Keratinocyte (primary cell): Measurements from ENCODE around the gene OBSCN. TPM values are rescaled to one million over a fixed set of nuclear protein-coding genes. Genes with fewer than 3 reads are reported as not detected.

ENCODE experiments used
- DNase-seq: peaks from one replicate; pipeline ENCODE4 v3.0.0-alpha.2; 2011; ENCODE audit warnings: low read depth, missing footprints, low spot score
- FAIRE-seq: peaks from 2 replicates; lab custom pipeline; 2011; peaks lifted over from hg19 to GRCh38; lab: Jason Lieb, UNC
- H2AFZ ChIP-seq: 2 replicates; pipeline ENCODE4 v1.6.0; 2012; ENCODE audit warnings: low read length, control low read depth, inconsistent platforms; ENCODE audit not compliant: control insufficient read depth
- H3K27ac ChIP-seq: 2 replicates; pipeline ENCODE4 v1.5.1; 2011; ENCODE audit warnings: low read length; ENCODE audit not compliant: control insufficient read depth, insufficient read depth
- H3K27me3 ChIP-seq: 3 replicates; pipeline ENCODE4 v1.6.0; 2011; ENCODE audit warnings: low read length; ENCODE audit not compliant: control insufficient read depth, insufficient read depth; ENCODE audit errors: extremely low read depth
- H3K36me3 ChIP-seq, 2 experiments: 2 replicates in 1 of 2; 3 replicates in 1 of 2; pipeline ENCODE4 v1.5.1; 2011; ENCODE audit warnings: low read length in 2 of 2, mild to moderate bottlenecking in 1 of 2; ENCODE audit not compliant: control insufficient read depth in 2 of 2, insufficient read depth in 2 of 2; ENCODE audit errors: extremely low read depth in 1 of 2
- H3K4me1 ChIP-seq: 3 replicates; pipeline ENCODE4 v1.5.1; 2011; ENCODE audit warnings: low read length; ENCODE audit not compliant: control insufficient read depth, insufficient read depth; ENCODE audit errors: extremely low read depth
- H3K4me2 ChIP-seq: 3 replicates; pipeline ENCODE4 v1.6.0; 2011; ENCODE audit warnings: low read depth, low read length; ENCODE audit not compliant: control insufficient read depth, insufficient read depth; ENCODE audit errors: extremely low read depth
- H3K4me3 ChIP-seq, 3 experiments: fragments of 200-600 bp in 1 of 3; sonication (generic) in 1 of 3; 2 replicates in 2 of 3; 3 replicates in 1 of 3; pipeline ENCODE4 v1.5.1; 2011 to 2016; ENCODE audit warnings: low read length in 3 of 3, mild to moderate bottlenecking in 3 of 3, control low read depth in 2 of 3, inconsistent platforms in 1 of 3, low read depth in 1 of 3, mixed read lengths in 1 of 3, mixed run types in 1 of 3, moderate library complexity in 1 of 3; ENCODE audit not compliant: control insufficient read depth in 2 of 3, insufficient read depth in 2 of 3; ENCODE audit errors: extremely low read depth in 1 of 3
- H3K79me2 ChIP-seq: 2 replicates; pipeline ENCODE4 v1.6.0; 2012; ENCODE audit warnings: low read length; ENCODE audit not compliant: control insufficient read depth, insufficient read depth
- H3K9ac ChIP-seq: 3 replicates; pipeline ENCODE4 v1.6.0; 2011; ENCODE audit warnings: low read length; ENCODE audit not compliant: control insufficient read depth, insufficient read depth; ENCODE audit errors: extremely low read depth
- H3K9me1 ChIP-seq: 3 replicates; pipeline ENCODE4 v1.6.0; 2011; ENCODE audit warnings: low read length; ENCODE audit not compliant: control insufficient read depth, insufficient read depth; ENCODE audit errors: extremely low read depth
- H3K9me3 ChIP-seq: 2 replicates; pipeline ENCODE4 v1.5.1; 2012; ENCODE audit warnings: low read depth, low read length; ENCODE audit not compliant: control insufficient read depth
- H4K20me1 ChIP-seq: 3 replicates; pipeline ENCODE4 v1.6.0; 2011; ENCODE audit warnings: low read length; ENCODE audit not compliant: control insufficient read depth, insufficient read depth; ENCODE audit errors: extremely low read depth
- EZH2 ChIP-seq: IDR thresholded peaks from one replicate; pipeline ENCODE4 v1.6.1; 2012; ENCODE audit warnings: inconsistent platforms, mild to moderate bottlenecking, low read length, moderate library complexity
- dilution Hi-C: fragments of 300-500 bp; cut with MboI; formaldehyde crosslinking; loops from one replicate; pipeline ENCODE4 v1.7.0; 2020; ENCODE audit warnings: low sequenced_read_pairs; ENCODE audit not compliant: extremely low pct_ligation_motif_present
- polyA plus RNA-seq, 5 experiments: library from polyadenylated mRNA; depleted of rRNA in 3 of 5; stranded (reverse) in 3 of 5; stranded (forward) in 1 of 5; unstranded in 1 of 5; fragments of >200 nt; gene quantifications; 1 replicate in 1 of 5; 2 replicates in 3 of 5; 3 replicates in 1 of 5; pipeline versions ENCODE4 v1.2.1 to v1.2.3, GENCODE V29; 2011 to 2012; ENCODE audit warnings: missing spikeins in 2 of 5, low read depth in 1 of 5, low replicate concordance in 1 of 5
- TF ChIP-seq, protein P1 (sequence below), 3 experiments: IDR thresholded peaks in 1 of 3; conservative IDR thresholded peaks in 1 of 3; optimal IDR thresholded peaks in 1 of 3; 2 replicates in 2 of 3; 3 replicates in 1 of 3; pipeline versions ENCODE3 to v1.5.1; 2011; ENCODE audit warnings: low read length in 3 of 3, mild to moderate bottlenecking in 3 of 3, moderate library complexity in 2 of 3, control low read depth in 1 of 3, inconsistent platforms in 1 of 3; ENCODE audit not compliant: insufficient read depth in 2 of 3; ENCODE audit errors: extremely low read depth in 1 of 3

Gene OBSCN
- polyA plus RNA-seq, 1 donor (not counting 4 experiments of a cell fraction or from before 2014, with no cell fraction given) = 1.8 TPM

DNA sequence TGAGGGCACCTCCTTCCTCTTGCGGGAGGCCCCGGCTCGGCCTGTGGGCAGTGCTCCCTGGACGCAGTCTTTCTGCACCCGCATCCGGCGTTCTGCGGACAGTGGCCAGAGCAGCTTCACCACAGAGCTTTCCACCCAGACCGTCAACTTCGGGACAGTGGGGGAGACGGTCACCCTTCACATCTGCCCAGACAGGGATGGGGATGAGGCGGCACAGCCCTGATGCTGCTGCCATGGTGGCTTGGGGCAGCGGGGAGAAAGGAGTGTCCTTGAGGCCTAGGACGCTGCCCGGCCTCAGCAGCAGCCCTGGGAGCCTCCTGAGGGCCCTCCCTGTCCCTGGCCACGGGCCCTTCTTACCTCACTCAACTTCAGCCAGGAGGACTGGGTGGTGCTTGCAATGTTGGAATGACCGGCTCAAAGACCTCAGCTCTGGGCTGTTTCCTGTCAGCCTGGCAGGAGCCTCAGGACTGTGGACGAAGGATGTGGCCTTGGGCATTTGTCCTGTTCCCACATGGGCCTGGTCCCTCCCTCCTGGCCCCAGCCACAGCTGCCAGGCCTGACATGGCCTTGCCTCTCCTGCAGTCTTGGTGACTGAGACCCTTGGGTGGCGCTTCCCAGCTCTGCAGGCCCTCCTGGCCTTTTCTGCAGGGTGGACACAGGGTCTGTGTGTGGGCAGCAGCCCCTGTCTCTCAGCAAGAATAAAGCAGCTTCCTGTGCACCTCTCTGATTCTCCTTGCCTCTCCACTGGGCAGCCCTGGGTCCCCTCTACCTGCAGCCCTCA lies 152.9 kb downstream of the OBSCN start:
- H3K36me3 ChIP-seq = no peaks in the 10 kb centered on the region
- FAIRE-seq = no peak
- no peak overlapping the region for H3K4me3 ChIP-seq
- no peak for DNase-seq
- no peaks in the 10 kb centered on the region for H3K9me3 ChIP-seq
- no peak overlapping the region for H3K27ac ChIP-seq
- H3K4me2 ChIP-seq = no peak overlapping the region
- no peaks in the 10 kb centered on the region for H4K20me1 ChIP-seq
- H3K27me3 ChIP-seq = no peaks in the 10 kb centered on the region
- no peaks in the 10 kb centered on the region for H3K9me1 ChIP-seq
- H3K4me1 ChIP-seq = no peaks in the 10 kb centered on the region
- no peak for TF ChIP-seq EZH2
- TF ChIP-seq, protein P1, sequence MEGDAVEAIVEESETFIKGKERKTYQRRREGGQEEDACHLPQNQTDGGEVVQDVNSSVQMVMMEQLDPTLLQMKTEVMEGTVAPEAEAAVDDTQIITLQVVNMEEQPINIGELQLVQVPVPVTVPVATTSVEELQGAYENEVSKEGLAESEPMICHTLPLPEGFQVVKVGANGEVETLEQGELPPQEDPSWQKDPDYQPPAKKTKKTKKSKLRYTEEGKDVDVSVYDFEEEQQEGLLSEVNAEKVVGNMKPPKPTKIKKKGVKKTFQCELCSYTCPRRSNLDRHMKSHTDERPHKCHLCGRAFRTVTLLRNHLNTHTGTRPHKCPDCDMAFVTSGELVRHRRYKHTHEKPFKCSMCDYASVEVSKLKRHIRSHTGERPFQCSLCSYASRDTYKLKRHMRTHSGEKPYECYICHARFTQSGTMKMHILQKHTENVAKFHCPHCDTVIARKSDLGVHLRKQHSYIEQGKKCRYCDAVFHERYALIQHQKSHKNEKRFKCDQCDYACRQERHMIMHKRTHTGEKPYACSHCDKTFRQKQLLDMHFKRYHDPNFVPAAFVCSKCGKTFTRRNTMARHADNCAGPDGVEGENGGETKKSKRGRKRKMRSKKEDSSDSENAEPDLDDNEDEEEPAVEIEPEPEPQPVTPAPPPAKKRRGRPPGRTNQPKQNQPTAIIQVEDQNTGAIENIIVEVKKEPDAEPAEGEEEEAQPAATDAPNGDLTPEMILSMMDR (optimal IDR thresholded peaks at IDR 0.05 in 1 of 3, IDR thresholded peaks at IDR 0.05 in 1 of 3, conservative IDR thresholded peaks at IDR 0.05 in 1 of 3; ENCODE audit: extremely low read depth in 1 of 3, insufficient read depth in 2 of 3, low read length in 3 of 3) = no peak
- dilution Hi-C loops = no loop called here
- H2AFZ ChIP-seq = no peak overlapping the region
- H3K79me2 ChIP-seq = no peaks in the 10 kb centered on the region
- H3K9ac ChIP-seq = no peak overlapping the region

DNA sequence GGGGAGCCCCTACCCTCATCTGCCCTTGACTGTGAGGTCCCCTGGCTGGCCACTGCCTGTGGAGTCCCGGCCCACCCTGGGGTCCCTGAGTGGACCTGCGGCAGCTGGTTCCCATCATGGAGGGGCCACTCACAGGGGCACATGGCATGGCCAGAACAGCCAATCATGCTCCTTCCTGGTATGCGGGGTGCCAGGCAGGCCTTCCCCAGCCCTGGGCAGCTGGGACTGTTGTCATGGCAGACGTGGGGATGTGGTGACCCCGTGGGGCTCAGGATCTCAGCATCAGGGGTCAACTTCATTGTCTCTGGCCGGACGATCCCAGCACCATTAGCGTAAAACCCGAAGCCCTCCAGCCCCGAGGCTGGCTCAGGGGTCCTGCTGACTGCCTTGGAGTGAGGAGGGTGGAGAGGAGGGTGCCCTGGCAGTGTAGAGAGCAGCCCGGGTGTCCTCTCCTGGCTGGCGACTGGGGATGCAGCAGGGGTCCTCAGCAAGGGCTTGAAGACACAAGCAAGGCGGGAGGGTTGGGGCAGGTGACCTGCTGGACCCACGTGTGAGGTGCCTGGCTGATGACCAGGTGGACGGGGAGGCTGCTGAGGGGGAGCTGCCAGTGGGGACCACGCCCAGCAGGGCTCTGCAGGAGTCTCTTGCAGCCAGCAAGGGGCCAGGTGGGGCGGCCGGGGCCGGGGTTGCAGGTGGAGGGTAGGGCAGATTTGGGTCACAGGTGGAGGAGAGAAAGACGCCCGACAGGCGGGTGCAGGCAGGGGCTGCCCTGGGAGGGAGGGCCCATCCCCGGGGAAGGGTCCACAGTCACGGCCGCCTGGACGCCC lies 153.7 kb downstream of the OBSCN start:
- FAIRE-seq = no peak
- Histone ChIP-seq H3K36me3 (no peaks in the 10 kb centered on the region), H4K20me1 (no peaks in the 10 kb centered on the region), H3K4me2 (no peak overlapping the region), H3K27ac (no peak overlapping the region), H3K9ac (no peak overlapping the region), H3K27me3 (no peaks in the 10 kb centered on the region), H3K4me3 (no peak overlapping the region), H3K9me1 (no peaks in the 10 kb centered on the region), H3K9me3 (no peaks in the 10 kb centered on the region), H2AFZ (no peak overlapping the region), H3K79me2 (no peaks in the 10 kb centered on the region), H3K4me1 (no peaks in the 10 kb centered on the region)
- no peak for DNase-seq
- TF ChIP-seq, protein P1 (optimal IDR thresholded peaks at IDR 0.05 in 1 of 3, IDR thresholded peaks at IDR 0.05 in 1 of 3, conservative IDR thresholded peaks at IDR 0.05 in 1 of 3; ENCODE audit: extremely low read depth in 1 of 3, insufficient read depth in 2 of 3, low read length in 3 of 3) = no peak
- no peak for TF ChIP-seq EZH2
- dilution Hi-C loops = no loop called here
